MCF 10A (cell line): ENCODE data around the gene LMNA. TPM values are rescaled to one million over a fixed set of nuclear protein-coding genes. Genes with fewer than 3 reads are reported as not detected.

Experiments used
- BruUV-seq: library from RNA; stranded (reverse); fragments of 400-500 nt; replicated peaks from 2 replicates; lab custom pipeline; 2021; lab: Mats Ljungman, UMichigan
- CTCF ChIA-PET: fragments of 300-600 bp; sonication (Branson Sonifier 250); formaldehyde crosslinking; extraction: SDS; loops from one replicate; lab custom pipeline; 2021; ENCODE audit warnings: antibody characterized with exemption, inconsistent platforms; lab: Yijun Ruan, JAX
- POLR2A ChIA-PET: fragments of 300-600, 350-650 bp; sonication (Branson Sonifier 250); formaldehyde crosslinking; extraction: SDS; loops from one replicate; lab custom pipeline; 2020; ENCODE audit warnings: antibody characterized with exemption, inconsistent platforms; lab: Yijun Ruan, JAX
- DNase-seq: peaks from one replicate; pipeline ENCODE4 v3.0.0-alpha.2; 2018; ENCODE audit not compliant: unreplicated experiment
- H3K27ac Mint-ChIP-seq: one replicate; pipeline ENCODE4 v1.8.0; 2022; ENCODE audit warnings: mild to moderate bottlenecking, low read depth, mixed read lengths; ENCODE audit not compliant: unreplicated experiment
- H3K27me3 Mint-ChIP-seq: one replicate; pipeline ENCODE4 v1.8.0; 2022; ENCODE audit warnings: mixed read lengths; ENCODE audit not compliant: insufficient read depth, unreplicated experiment
- H3K36me3 Mint-ChIP-seq: one replicate; pipeline ENCODE4 v1.8.0; 2022; ENCODE audit warnings: mild to moderate bottlenecking, moderate library complexity, mixed read lengths; ENCODE audit not compliant: insufficient read depth, unreplicated experiment
- H3K4me1 Mint-ChIP-seq: one replicate; pipeline ENCODE4 v1.8.0; 2022; ENCODE audit warnings: mixed read lengths; ENCODE audit not compliant: insufficient read depth, unreplicated experiment
- H3K4me3 Mint-ChIP-seq: one replicate; pipeline ENCODE4 v1.8.0; 2022; ENCODE audit warnings: mild to moderate bottlenecking, moderate library complexity, mixed read lengths; ENCODE audit not compliant: unreplicated experiment
- H3K9me3 Mint-ChIP-seq: one replicate; pipeline ENCODE4 v1.8.0; 2022; ENCODE audit warnings: mixed read lengths; ENCODE audit not compliant: unreplicated experiment
- intact Hi-C: fragments of 100-400 bp; cut with micrococcal nuclease; formaldehyde crosslinking; loops from 2 replicates; pipeline ENCODE4 v1.14.1; 2022
- total RNA-seq: library from RNA; stranded (reverse); gene quantifications from 2 replicates; pipeline ENCODE4 v1.2.3, GENCODE V29; 2022
- TF ChIP-seq, protein P1 (sequence below): fragments of 200-600 bp; IDR thresholded peaks from one replicate; pipeline ENCODE4 v1.8.0; 2022; ENCODE audit warnings: antibody characterized with exemption, mild to moderate bottlenecking; ENCODE audit not compliant: unreplicated experiment

The LMNA gene
- total RNA-seq, 1 experiment from 2014 or later: 716 TPM

- no TSS peak for BruUV-seq
- H3K27ac Mint-ChIP-seq: no peak overlapping the region
- CTCF ChIA-PET: interaction anchor here (0.6 to 26.9 kb wide), 29 partner anchors 10 to 776 kb away, joined by 3 to 1892 read pairs (median 5); partner anchors contain the start of genes ARHGEF2, BGLAP, LMNA and PMF1
Observed at GRCh38 chr1:156090138-156090839, 24.2 kb upstream of the LMNA start.

DNA sequence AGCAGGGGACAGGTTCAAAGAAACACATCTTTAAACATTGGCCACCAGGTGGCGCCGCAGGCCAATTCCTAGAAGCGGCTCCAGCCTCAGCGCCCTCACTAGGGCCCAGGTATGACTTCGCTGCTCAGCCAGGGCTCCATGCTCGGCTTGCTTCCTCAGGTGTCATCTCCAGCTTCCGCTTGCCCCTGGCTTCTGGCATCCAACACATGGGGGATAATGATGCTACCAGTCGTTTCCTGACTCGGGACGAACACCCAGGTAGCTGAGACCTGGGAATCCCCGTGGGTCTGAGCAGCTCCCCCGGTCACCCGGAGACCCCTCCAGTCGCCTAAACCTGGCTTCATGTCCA is 23.7 kb upstream of the LMNA start:
- TF ChIP-seq, protein P1, sequence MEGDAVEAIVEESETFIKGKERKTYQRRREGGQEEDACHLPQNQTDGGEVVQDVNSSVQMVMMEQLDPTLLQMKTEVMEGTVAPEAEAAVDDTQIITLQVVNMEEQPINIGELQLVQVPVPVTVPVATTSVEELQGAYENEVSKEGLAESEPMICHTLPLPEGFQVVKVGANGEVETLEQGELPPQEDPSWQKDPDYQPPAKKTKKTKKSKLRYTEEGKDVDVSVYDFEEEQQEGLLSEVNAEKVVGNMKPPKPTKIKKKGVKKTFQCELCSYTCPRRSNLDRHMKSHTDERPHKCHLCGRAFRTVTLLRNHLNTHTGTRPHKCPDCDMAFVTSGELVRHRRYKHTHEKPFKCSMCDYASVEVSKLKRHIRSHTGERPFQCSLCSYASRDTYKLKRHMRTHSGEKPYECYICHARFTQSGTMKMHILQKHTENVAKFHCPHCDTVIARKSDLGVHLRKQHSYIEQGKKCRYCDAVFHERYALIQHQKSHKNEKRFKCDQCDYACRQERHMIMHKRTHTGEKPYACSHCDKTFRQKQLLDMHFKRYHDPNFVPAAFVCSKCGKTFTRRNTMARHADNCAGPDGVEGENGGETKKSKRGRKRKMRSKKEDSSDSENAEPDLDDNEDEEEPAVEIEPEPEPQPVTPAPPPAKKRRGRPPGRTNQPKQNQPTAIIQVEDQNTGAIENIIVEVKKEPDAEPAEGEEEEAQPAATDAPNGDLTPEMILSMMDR: peak; percentile 98
- peak; percentile 95 for DNase-seq
- intact Hi-C loops: loop anchor here (1.0 to 2.0 kb wide), 6 partner anchors 39 to 354 kb away; no protein-coding TSS in a partner anchor
- no peak overlapping the region for H3K27ac Mint-ChIP-seq
- no peaks in the 10 kb centered on the region for H3K36me3 Mint-ChIP-seq
- no peak overlapping the region for H3K4me3 Mint-ChIP-seq
- no peaks in the 10 kb centered on the region for H3K27me3 Mint-ChIP-seq
- CTCF ChIA-PET: interaction anchor here (0.5 to 26.9 kb wide), 35 partner anchors 12 to 777 kb away, joined by 3 to 1892 read pairs (median 5); partner anchors contain the start of genes ARHGEF2, BGLAP, LMNA and PMF1
- no peaks in the 10 kb centered on the region for H3K9me3 Mint-ChIP-seq
- peaks cover 8% of the 10 kb centered on the region for H3K4me1 Mint-ChIP-seq
- POLR2A ChIA-PET: interaction anchor here (1.1 to 28.2 kb wide), 6 partner anchors 9 to 139 kb away, joined by 3 to 960 read pairs (median 5); partner anchors contain the start of genes LMNA and PMF1
- no TSS peak for BruUV-seq

More at GRCh38 chr1:156090138-156090839, 24.2 kb upstream of the LMNA start:
- TF ChIP-seq, protein P1: no peak
- H3K4me1 Mint-ChIP-seq: peaks cover 5% of the 10 kb centered on the region
- H3K4me3 Mint-ChIP-seq: no peak overlapping the region
- DNase-seq: no peak
- POLR2A ChIA-PET: interaction anchor here (1.1 to 28.2 kb wide), 5 partner anchors 9 to 140 kb away, joined by 3 to 960 read pairs (median 6); partner anchors contain the start of genes LMNA and PMF1
- H3K36me3 Mint-ChIP-seq: no peaks in the 10 kb centered on the region
- intact Hi-C loops: loop anchor here (1.0 to 2.0 kb wide), 6 partner anchors 40 to 355 kb away; no protein-coding TSS in a partner anchor
- no peaks in the 10 kb centered on the region for H3K27me3 Mint-ChIP-seq
- H3K9me3 Mint-ChIP-seq: no peaks in the 10 kb centered on the region

- TF ChIP-seq, protein P1: no peak
- Mint-ChIP-seq H3K27me3 (no peaks in the 10 kb centered on the region), H3K36me3 (no peaks in the 10 kb centered on the region), H3K9me3 (no peaks in the 10 kb centered on the region), H3K4me3 (no peak overlapping the region), H3K4me1 (peaks cover 10% of the 10 kb centered on the region), H3K27ac (no peak overlapping the region)
- BruUV-seq: no TSS peak
- ChIA-PET CTCF (interaction anchor here (0.6 to 26.9 kb wide), 23 partner anchors 11 to 295 kb away, joined by 3 to 1892 read pairs (median 5); partner anchors contain the start of genes LMNA, PMF1 and SEMA4A), POLR2A (interaction anchor here (0.7 to 28.2 kb wide), 8 partner anchors 8 to 479 kb away, joined by 3 to 960 read pairs (median 4); partner anchors contain the start of genes LMNA and PMF1)
- DNase-seq: no peak
- intact Hi-C loops: loop anchor here (2.0 kb wide), 2 partner anchors 293 to 353 kb away; no protein-coding TSS in a partner anchor
Observed at GRCh38 chr1:156091610-156092009, 22.9 kb upstream of the LMNA start.
